ENCODE results near the gene CLDN9. TPM values are rescaled to one million over a fixed set of nuclear protein-coding genes. Genes with fewer than 3 reads are reported as not detected.
A peak's percentile ranks its signal among the peaks of the same experiment; 100 is the strongest.

Gene CLDN9
- total and polyA plus RNA-seq, 9 of the 15 experiments (the other 6 are each of a cell fraction or from before 2014, with no cell fraction given): 0.12 to 0.44 (median 0.22) TPM; not detected in 4

DNA sequence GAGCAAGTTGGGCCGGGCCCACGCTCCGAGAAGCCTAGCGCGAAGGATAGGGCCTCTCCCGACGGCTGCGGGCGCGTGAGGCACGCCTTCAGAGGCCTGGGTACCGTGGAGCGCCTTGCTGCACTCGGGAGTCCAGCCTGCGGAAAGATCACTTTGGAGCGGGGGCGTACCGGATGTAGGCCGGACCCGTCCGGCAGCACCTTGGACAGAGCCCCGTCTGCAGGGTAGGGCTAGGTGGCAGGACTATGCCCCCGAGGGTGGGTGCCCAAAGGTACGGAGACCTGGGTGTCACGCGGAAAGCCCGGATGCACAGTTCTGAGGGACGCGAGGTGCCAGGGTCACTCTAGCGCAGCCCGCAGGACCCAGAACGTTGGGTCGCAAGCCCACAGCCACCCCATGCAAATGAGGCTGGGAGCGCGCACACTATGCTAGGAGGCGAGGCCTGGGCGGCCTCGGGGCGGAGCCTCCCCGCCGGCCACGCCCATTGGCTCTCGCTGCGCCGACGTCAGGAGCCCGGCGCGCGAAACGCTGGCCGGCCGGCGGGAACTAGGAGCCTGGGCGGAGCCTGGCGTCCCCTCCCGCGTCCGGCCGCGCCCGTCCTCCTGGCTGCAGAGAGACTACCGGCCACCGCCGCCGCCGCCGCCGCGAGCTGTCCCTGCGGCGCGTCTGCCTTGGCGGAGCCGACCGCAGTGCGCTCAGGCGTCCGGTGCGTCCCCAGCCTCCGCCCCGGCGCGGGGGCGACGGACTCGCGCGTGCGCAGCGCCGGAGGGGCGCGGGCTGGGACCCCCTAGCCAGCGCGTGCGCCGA is 43.8 kb upstream of the CLDN9 start, which contains the start of gene PAQR4 (continued):
- no peak for TF ChIP-seq ZNF133 (CRISPR knock-in tag; IDR thresholded peaks at IDR 0.05)
- no peak for TF ChIP-seq ZFP1 (CRISPR knock-in tag; IDR thresholded peaks at IDR 0.05)
- peak in 1 of 2 experiments; percentile 99; a peak in 3 of 4 replicates for TF ChIP-seq HDAC1 (IDR thresholded peaks at IDR 0.05)
- TF ChIP-seq ZBED1 (IDR thresholded peaks at IDR 0.05): no peak
- peak; percentile 73 for TF ChIP-seq ZBTB33 (CRISPR knock-in tag; IDR thresholded peaks at IDR 0.05)
- TF ChIP-seq ZNF445 (CRISPR knock-in tag; IDR thresholded peaks at IDR 0.05; ENCODE audit: low read depth): no peak
- TF ChIP-seq PHF8 (IDR thresholded peaks at IDR 0.05; ENCODE audit: borderline replicate concordance, low read length): peak; percentile 46; the same call in 1 of the 2 replicates
- TF ChIP-seq, protein P1, sequence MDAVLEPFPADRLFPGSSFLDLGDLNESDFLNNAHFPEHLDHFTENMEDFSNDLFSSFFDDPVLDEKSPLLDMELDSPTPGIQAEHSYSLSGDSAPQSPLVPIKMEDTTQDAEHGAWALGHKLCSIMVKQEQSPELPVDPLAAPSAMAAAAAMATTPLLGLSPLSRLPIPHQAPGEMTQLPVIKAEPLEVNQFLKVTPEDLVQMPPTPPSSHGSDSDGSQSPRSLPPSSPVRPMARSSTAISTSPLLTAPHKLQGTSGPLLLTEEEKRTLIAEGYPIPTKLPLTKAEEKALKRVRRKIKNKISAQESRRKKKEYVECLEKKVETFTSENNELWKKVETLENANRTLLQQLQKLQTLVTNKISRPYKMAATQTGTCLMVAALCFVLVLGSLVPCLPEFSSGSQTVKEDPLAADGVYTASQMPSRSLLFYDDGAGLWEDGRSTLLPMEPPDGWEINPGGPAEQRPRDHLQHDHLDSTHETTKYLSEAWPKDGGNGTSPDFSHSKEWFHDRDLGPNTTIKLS (IDR thresholded peaks at IDR 0.05; ENCODE audit: borderline replicate concordance, low read depth): no peak; the same call in 1 of the 2 replicates
- TF ChIP-seq, protein P2, sequence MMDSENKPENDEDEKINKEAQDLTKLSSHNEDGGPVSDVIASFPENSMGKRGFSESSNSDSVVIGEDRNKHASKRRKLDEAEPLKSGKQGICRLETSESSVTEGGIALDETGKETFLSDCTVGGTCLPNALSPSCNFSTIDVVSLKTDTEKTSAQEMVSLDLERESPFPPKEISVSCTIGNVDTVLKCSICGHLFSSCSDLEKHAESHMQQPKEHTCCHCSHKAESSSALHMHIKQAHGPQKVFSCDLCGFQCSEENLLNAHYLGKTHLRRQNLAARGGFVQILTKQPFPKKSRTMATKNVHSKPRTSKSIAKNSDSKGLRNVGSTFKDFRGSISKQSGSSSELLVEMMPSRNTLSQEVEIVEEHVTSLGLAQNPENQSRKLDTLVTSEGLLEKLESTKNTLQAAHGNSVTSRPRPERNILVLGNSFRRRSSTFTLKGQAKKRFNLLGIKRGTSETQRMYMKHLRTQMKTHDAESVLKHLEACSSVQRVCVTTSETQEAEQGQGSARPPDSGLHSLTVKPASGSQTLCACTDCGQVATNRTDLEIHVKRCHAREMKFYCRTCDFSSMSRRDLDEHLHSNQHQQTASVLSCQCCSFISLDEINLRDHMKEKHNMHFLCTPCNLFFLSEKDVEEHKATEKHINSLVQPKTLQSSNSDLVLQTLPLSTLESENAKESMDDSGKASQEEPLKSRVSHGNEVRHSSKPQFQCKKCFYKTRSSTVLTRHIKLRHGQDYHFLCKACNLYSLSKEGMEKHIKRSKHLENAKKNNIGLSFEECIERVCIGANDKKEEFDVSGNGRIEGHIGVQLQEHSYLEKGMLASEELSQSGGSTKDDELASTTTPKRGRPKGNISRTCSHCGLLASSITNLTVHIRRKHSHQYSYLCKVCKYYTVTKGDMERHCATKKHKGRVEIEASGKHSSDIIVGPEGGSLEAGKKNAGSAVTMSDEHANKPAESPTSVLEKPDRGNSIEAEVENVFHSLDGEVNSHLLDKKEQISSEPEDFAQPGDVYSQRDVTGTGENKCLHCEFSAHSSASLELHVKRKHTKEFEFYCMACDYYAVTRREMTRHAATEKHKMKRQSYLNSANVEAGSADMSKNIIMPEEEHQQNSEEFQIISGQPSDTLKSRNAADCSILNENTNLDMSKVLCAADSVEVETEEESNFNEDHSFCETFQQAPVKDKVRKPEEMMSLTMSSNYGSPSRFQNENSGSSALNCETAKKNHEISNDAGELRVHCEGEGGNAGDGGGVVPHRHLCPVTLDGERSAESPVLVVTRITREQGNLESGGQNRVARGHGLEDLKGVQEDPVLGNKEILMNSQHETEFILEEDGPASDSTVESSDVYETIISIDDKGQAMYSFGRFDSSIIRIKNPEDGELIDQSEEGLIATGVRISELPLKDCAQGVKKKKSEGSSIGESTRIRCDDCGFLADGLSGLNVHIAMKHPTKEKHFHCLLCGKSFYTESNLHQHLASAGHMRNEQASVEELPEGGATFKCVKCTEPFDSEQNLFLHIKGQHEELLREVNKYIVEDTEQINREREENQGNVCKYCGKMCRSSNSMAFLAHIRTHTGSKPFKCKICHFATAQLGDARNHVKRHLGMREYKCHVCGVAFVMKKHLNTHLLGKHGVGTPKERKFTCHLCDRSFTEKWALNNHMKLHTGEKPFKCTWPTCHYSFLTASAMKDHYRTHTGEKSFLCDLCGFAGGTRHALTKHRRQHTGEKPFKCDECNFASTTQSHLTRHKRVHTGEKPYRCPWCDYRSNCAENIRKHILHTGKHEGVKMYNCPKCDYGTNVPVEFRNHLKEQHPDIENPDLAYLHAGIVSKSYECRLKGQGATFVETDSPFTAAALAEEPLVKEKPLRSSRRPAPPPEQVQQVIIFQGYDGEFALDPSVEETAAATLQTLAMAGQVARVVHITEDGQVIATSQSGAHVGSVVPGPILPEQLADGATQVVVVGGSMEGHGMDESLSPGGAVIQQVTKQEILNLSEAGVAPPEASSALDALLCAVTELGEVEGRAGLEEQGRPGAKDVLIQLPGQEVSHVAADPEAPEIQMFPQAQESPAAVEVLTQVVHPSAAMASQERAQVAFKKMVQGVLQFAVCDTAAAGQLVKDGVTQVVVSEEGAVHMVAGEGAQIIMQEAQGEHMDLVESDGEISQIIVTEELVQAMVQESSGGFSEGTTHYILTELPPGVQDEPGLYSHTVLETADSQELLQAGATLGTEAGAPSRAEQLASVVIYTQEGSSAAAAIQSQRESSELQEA (IDR thresholded peaks at IDR 0.05; ENCODE audit: low read depth): no peak
- no peak for TF ChIP-seq CBX2 (IDR thresholded peaks at IDR 0.05; ENCODE audit: insufficient read depth, low read length, poor library complexity, severe bottlenecking)
- no peak for TF ChIP-seq STAT5B (CRISPR knock-in tag; IDR thresholded peaks at IDR 0.05)
- TF ChIP-seq CSDE1 (IDR thresholded peaks at IDR 0.05): no peak
- no peak for TF ChIP-seq HMG20B (CRISPR knock-in tag; IDR thresholded peaks at IDR 0.05)
- no peak for TF ChIP-seq PTBP1 (IDR thresholded peaks at IDR 0.05; ENCODE audit: low read depth, low read length)
- no peak for TF ChIP-seq POLR3G (IDR thresholded peaks at IDR 0.05; ENCODE audit: extremely low read depth, insufficient read length, insufficient replicate concordance)
- TF ChIP-seq ZNF224 (CRISPR knock-in tag; IDR thresholded peaks at IDR 0.05): no peak
